GM18502 (cell line): ENCODE measurements around the gene RILP.

Experiments
- ATAC-seq: cut with Tn5 transposase; IDR thresholded peaks from one replicate; pipeline ENCODE4 v1.9.1; 2021; ENCODE audit warnings: mild to moderate bottlenecking; ENCODE audit not compliant: unreplicated experiment, poor library complexity

The RILP gene

DNA sequence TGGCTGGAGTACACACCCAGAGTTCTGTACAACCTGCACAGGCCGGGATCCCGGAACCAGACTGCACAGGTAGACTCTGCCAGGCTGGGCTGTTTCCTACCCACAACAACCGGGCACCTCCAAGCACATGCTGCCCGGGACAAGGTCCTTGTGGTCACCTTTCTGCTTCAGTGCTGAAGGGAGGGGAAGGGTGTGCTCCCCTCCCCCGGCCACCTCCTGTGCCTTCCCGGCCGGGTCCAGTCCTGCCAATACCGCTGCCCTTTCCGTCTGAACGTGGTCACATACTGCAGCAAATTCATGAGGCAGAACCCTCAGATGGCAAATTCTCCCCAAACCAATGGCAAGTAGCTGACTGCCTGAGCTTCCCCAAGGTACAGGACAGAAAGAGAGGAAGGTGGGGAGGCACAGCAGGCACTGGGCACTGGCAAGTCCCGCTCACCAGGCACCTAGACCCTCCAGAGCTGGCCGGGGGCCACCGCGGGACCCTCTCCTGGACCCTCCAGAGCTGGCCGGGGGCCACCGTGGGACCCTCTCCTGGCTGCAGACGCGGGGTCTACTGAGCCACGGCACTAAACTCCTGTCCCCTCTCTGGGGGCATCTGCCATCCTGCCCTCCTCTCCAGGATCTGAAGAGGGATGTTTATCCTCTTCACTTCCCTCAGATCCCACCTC lies 43.9 kb downstream of the RILP start:
- no peak for ATAC-seq

DNA sequence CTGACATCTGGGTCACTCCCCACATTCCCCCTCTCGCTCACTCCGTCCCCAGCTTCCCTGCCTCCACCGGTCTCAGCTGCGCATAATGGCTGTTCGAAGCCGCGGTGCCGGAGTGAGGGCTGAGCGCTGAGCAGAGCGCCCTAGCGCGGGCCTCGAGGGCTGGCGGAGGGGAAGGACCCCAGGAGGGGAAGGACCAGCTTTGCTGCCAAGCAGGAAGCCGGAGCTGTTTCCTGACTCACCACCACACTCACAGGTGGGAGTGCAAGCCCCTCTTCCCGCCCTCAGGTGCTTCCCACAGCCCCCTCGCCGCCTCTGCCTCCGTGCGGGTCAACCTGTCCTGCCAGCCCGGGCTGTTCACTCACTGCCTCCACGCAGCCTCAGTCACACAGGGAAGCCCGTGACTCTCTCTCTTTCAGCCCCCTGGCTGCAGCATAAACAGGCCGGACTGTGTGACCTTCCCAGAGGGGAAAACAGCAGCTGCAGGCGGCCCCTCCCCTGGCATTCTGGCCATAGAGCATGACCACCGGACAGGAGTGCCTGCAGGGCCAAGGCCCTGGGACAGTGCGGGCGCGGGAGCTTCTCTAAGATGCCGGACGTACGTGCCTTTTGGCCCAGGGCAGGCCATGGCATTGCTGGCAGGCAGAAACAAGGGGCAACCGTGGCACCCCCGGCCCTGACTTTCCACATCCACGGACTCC lies 44.7 kb downstream of the RILP start:
- no peak for ATAC-seq

DNA sequence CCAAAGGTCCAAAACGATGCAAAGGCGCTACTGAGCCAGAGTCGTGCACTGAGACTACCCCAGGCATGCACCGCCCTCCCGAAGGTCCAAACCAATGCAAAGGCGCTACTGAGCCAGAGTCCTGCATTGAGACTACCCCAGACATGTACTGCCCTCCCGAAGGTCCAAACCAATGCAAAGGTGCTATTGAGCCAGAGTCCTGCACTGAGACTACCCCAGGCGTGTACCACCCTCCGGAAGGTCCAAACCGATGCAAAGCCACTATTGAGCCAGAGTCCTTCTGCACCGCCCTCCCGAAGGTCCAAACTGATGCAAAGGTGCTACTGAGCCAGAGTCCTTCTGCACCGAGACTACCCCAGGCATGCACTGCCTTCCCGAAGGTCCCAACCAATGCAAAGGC lies 48.1 kb downstream of the RILP start:
- ATAC-seq, result no peak

DNA sequence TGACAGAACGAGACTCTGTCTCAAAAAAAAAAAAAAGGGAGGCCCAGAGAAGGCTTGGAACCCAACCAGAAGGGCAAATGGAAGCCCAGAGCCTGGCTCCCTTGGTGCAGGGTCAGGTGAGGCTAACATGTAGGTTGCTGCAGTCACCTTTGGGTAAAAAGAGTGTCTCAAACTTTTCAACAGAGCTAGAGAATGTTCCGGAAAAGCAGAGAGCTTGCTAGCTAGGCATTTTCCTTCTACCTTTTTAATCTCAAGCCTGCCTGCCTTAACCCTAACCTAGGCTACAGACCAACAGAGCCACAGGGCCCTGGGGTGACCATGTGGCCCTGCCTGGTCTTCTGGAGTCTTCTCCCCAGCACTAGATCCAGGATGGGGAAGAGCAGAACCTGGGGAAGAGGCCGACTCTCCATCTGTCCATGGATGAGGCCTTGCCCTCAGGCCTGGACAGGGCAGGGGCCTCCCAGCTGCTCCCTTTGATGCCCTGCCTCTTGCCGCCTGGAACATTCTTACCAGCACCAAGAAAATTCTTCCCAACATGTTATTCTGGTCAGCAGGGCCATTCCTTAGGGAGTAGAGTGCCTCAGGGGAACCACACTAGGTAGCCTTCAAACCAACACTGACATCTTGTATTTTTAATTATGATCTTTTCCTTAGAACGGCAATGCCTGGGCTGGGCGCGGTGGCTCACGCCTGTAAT lies 51.1 kb downstream of the RILP start:
- no peak for ATAC-seq

DNA sequence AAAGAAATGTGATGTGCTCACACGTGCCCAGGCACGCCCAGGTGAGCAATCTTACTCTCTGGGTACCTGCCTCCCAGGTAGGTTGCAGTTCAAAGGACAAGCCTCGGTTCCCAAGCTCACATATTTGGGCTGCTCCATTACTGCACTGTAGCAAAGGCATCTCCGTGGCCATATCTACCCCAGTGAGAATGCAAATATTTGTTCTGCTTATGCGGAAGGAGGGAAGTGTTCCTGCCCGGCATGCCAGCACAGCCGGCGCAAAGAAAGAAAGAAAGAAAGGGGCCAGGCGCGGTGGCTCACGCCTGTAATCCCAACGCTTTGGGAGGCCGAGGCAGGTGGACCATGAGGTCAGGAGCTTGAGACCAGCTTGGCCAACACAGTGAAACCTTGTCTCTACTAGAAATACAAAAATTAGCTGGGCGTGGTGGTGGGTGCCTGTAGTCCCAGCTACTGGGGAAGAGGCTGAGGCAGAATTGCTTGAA lies 51.8 kb downstream of the RILP start:
- ATAC-seq, result no peak
